ENCODE measurements around the gene ANP32B. TPM values are rescaled to one million over a fixed set of nuclear protein-coding genes. Genes with fewer than 3 reads are reported as not detected.
A peak's percentile ranks its signal among the peaks of the same experiment; 100 is the strongest.

ANP32B gene
- polyA plus RNA-seq, 4 donors, result 221 to 258 (median 232) TPM

DNA sequence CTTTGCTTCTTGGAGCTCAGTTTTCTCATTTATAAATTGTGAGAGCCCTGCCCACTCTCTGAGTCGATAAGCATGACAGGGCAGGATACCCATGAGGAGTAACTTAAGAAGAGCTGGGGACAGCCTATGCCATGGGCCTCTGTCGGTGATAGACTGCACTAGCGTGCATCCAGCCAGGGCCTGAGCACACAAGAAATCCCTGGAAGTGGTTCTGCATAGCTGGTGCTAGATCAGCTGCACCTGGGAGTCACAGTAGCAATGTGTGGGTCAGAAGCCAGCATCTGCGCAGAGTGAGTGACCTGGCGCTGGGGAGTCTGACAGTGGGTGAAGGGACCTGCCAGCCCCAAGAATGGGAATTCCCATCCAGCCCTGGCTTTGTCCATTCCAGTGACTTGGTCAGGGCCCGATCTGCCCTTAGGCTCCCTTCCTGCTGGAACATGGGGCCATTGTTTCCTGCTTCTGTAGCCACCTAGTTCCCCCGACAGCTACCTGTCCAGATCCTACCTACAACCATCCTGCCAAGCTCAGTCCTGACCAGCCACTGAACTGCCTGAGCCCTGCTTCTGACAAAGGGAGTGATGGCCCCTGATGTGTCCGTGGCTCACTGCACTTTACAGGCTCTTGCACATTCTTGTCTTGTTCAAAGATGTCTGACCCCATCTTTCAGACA is 37.5 kb downstream of the ANP32B start:
- no peak for DNase-seq (ENCODE audit: low read depth in 4 of 4, low spot score in 2 of 4)

DNA sequence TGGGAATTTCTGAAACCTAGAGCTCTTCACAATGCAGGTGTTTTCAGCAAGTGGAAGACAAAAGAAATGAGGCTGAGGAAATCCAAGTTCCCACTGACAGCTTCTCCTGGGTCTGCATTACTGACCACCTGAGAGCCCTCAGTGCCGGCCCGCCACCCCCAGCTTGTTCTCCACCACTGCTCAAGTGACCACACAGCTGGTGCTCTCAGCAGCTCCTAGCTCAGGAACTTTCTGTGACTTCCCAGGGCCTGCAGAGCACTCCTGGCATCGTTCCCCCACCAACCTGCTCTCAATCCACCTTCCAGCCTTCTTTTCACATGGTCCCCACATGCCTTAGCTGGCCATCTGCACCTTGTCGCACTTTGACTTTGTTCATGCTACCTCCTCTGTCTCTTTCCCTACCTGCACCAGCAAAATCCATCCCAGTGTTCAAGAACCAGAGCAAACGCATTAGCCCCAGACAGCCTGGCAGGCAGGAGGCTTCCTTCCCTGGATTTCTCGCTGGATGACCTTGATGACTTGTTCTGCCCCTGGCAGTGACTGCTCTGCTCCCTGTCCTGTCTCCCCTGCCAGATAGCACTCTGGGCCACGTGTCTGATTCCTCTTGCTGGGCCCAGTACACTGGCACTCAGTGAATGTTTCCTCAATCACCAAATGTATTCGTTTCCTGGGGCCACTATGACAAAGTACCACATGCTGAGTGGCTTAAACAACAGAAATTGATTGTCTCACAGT is 38.3 kb downstream of the ANP32B start:
- no peak for DNase-seq (ENCODE audit: low read depth in 4 of 4, low spot score in 2 of 4)

DNA sequence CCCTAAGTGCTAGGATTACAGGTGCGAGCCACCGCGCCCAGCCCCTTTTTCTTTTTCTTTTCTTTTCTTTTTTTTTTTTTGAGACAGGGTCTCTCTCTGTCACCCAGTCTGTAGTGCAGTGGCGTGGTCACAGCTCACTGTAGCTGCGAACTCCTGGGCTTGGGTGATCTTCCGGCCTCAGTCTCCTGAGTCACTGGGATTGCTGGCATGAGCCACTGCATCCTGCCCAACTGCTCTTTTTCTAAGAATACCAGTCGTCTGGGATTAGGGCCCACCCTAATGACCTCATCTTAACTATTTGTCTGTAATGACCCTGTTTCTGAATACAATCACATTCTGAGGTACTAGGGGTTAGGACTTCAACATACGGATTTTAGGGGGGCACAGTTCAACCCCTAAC is 39.3 kb downstream of the ANP32B start:
- no peak for DNase-seq (ENCODE audit: low read depth in 4 of 4, low spot score in 2 of 4)

DNA sequence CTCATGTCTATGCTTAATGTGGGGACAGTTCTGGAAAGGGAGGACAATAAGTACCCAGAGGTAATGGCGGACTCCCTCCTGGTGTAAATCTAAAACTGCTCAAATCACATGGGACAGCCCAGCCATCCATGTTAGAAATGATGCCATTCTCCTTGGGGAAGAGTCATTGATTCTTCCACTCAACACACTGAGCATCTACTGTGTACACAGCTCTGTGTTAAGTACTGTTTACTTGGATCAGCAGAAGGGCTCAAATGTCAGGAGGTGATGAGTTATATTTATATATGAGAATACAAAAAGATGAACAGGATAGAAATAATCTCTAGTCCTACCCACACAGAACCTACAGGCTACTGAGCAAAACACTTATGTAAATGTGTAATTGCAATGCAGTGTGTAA is 41.6 kb downstream of the ANP32B start:
- DNase-seq (ENCODE audit: low read depth in 4 of 4, low spot score in 2 of 4), result no peak

DNA sequence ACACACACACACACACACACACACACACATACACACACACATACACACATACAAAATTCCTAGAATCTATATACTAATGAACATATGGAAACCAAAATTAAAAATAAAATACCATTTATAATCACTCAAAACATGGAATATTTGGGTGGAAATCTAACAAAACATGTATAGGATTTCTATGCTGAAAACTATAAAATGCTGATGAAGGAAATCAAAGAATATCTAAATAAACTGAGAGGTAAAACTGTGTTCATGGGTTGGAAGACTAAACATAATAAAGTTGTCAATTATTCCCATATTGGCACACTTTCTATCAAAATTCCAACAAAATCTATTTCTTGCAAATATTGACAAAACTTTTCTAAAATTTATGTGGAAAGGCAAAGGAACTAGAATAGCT is 48.0 kb downstream of the ANP32B start:
- DNase-seq (ENCODE audit: low read depth in 4 of 4, low spot score in 2 of 4), result no peak

DNA sequence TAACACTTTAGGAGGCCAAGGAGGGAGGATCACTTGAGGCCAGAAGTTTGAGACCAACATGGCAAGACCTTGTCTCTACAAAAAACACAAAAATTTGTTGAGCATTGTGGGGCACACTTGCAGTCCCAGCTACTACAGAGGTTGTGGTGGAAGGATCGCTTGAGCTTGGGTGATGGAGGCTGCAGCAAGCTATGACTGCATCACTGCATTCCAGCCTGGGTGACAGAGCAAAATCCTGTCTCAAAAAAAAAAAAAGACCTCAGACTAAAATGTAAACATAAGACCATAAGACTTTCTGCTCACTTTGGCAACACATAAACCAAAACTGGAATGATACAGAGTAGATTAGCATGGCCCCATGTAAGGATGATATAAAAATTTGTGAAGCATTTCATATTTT is 48.8 kb downstream of the ANP32B start:
- DNase-seq (ENCODE audit: low read depth in 4 of 4, low spot score in 2 of 4), result no peak

DNA sequence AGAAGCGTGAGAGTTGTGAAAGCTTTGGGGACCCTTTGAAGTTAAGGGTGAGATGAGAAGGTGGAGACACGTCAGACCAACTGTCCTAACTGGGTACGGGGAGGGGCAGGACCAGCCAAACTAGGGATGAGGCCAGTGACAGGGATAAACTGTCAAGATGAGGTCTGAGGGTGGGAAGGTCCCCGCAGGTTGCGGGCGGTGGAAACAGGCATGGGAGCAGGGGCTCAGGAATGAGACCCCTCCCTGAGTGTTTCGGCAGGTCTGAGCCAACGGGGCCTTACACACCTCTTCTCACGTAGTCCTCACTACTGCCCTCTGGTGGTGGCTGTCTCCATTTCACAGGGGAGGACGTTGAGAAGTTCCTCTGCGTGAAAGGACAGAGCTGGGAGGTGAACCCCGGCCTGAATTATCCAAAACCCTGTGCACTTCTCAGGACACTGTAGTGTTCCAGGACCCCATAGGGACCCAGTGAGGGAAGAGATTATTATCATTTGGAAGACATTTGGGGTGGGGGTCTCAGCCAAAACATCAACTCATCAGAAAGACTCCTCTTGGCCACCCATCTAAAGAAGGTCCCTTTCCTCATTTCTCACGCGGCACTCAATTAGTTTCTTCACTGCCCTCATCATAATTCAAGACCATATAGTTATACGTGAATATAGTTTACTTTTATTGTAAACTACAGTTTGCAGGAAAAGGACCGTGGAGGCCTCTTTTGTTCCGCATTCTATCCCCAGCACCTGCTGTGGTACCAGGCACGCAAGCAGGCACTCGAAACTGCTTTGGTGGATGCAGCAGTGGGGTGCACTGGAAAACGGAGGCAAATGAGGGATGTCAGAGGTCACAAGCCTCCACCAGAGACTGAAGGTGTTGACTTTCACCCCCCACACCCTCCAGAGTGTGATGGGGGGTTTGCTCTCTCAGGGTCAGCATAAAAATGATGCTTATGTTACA is 51.7 kb downstream of the ANP32B start:
- DNase-seq (ENCODE audit: low read depth in 4 of 4, low spot score in 2 of 4), result peak in 3 of 4 donors; percentile 36 to 63 (median 49)

DNA sequence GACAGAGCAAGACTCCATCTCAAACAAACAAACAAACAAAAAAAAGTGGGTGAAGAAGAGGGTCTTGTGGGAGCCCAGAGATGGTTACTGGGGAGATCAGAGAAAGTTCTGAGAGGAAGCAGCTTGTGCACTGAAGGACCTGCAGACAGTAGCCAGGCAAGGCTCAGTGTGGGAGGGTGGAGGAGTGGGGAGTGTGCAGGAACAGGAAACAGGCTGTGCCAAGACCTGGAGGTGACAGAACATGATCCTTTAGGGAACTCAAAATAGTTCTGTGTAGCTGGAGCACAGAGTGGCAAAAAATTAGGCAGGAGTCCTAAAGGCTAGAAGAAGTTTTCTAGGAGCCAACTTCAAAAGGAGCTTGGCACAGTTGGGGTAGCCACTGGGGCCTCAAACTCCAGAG is 54.2 kb downstream of the ANP32B start:
- DNase-seq (ENCODE audit: low read depth in 4 of 4, low spot score in 2 of 4), result no peak

DNA sequence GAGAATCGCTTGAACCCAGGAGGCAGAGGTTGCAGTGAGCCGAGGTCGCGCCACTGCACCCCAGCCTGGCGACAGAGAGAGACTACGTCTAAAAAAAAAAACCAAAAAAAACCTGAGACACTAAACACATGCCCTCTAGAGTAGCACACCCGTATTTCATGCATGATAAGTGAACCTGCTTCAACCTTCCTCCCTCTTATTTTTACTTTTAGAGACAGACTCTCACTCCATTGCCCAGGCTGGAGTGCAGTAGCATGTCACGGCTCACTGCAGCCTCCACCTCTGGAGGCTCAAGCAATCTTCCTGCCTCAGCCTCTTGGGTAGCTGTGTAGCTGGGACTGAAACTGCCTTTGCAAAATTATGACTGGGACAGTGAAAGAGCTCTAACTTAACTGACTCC is 55.8 kb downstream of the ANP32B start:
- DNase-seq (ENCODE audit: low read depth in 4 of 4, low spot score in 2 of 4), result no peak

DNA sequence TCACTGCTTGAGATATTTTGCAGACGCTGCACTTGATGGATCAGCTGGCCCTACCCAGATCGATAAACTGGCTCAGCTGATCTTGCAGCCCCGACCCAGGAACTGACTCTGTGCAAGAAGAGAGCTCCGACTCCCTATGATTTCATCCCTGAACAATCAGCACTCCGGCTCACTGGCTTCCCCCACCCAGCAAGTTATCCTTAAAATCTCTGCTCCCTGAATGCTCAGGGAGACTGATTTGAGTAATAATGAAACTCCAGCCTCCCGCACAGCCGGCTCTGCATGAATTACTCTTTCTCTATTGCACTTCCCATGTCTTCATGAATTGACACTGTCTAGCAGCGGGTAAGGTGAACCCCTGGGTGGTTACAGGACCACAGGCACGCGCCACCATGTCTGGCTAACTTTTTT is 56.5 kb downstream of the ANP32B start:
- no peak for DNase-seq (ENCODE audit: low read depth in 4 of 4, low spot score in 2 of 4)

DNA sequence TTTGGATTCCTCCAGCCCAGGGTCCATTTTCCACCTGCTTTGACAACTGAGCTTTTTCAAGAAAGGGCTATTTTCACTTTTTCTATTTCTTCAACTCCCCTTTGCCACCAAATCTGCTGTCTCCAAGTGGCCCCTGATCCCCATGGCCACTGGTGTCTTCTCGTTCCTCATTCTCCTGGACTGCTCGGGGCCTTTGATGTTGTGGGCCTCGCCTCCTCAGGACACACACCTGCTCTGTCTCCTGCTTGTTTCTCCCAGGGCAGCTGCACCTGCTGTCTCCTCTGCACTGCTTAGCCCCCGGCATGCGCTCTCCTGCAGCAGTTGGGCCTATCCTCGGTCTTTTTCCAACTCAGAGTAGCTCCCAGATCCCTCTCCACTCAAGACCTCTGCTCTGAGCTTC is 57.1 kb downstream of the ANP32B start:
- DNase-seq (ENCODE audit: low read depth in 4 of 4, low spot score in 2 of 4), result no peak

DNA sequence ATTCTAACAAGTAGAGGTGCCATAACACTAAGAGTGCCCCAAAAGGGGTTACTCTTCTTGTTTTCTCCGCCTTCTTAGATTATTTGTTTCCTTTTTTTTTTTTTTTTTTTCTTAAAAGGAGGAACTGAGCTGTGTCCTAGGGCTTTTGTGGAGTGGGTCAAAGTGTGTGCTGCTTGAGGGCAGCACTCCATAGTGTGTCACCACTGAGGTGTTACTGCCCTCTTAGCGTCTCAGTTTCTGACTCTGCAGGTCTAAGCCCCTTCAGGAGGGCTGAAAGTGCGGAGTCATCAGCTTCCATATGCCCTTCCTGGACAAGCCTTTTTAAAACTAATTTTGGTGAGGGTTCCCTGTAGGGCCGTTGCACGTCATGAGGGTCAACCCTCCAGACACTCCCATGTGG is 60.8 kb downstream of the ANP32B start:
- DNase-seq (ENCODE audit: low read depth in 4 of 4, low spot score in 2 of 4), result no peak

DNA sequence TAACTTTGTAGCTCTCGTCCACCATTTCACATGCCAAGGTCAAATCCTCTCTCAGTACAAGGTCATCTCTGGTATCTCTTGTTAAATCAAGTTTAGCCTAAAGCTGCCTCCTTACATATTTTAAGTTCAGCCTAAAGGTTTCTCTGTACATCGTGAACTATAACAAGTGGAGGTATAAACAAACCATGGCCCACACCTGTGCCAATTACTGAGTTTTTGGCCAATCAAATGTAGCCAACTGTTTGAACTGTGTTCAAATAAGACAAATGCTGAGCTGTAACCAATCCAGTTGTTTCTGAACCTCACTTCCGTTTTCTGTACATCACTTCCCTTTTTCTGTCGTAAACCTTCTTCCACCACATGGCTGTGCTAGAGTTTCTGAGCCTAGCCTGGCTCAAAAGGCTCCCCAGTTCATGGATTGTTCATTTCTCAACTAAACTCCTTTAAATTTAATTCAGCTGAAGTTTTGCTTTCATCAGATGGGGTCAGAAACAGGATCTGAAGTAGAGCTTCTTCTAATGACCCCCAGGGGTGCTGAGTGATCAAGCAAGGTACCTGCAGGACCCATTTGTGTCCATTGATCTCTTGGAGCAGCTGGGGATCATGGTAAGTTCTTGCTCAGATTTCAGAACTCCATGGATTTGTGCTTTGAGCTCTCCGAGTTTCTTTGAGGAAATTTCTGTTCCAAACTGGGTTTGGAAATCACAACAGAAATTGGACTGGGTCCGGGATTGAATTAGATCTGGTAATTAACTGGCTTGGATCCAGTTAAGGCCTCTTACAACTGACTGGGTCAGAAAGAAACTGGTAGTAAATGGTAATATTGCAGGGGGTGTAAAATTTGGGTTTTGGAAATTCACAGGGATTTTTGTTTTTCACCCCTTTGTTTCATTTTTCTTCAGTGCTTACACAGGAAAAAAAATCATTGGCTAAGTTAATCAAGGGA is 62.4 kb downstream of the ANP32B start:
- no peak for DNase-seq (ENCODE audit: low read depth in 4 of 4, low spot score in 2 of 4)

DNA sequence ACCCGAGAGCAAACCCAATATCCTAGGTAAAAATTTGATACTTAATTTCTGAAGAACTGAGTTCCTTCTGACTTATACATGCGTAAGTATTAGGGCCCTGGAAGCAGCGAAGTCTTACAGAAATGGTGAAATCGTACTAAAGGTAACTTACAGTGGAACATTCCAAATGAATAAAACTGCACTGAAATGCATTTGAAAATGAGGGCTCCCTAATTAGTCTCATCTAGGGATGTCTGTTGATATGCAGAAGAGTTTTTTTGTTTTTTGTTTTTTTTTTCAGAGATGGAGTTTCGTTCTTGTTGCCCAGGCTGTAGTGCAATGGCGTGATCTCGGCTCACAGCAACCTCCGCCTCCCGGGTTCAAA is 63.0 kb downstream of the ANP32B start:
- no peak for DNase-seq (ENCODE audit: low read depth in 4 of 4, low spot score in 2 of 4)

DNA sequence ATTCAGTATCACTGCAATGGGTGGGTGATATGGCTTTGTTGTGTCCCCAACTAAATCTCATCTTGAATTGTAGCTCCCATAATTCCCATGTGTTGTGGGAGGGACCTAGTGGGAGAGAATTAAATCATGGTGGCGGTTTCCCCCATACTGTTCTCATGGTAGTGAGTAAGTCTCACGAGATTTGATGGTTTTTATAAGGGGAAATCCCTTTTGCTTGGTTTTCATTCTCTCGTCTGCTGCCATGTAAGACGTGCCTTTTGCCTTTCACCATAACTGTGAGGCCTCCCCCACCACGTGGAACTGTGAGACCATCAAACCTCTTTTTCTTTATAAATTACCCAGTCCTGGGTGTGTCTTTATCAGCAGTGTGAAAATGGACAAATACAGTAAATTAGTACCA is 63.9 kb downstream of the ANP32B start:
- DNase-seq (ENCODE audit: low read depth in 4 of 4, low spot score in 2 of 4), result no peak

DNA sequence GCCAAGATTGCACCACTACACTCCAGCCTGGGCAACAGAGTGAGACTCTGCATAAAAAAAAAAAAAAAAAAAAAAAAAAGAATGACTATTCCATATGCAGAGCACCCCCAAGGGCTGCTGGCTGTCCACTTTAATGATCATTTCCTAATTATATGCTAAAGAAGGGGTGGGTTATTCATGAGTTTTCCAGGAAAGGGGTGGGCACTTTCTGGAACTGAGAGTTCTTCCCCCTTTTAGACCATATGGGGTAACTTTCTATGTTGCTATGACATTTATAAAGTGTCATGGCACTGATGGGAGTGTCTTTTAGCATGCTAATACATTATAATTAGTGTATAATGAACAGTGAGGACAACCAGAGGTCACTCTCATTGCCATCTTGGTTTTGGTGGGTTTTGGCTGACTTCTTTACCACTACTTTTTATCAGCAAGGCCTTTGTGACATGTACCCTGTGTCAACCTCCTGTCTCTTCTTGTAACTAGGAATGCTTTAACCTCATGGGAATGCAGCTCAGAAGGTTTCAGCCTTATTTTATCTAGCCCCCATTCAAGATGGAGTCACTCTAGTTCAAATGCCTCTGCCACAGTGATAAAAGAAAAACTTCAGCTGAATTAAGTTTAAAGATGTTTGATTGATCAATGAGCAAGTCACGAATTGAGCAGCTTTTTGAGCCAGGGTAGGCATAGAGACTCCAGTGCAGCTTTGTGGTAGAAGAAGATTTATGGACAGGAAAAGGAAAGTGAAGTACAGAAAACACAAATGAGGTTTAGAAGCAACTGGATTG is 66.3 kb downstream of the ANP32B start:
- DNase-seq (ENCODE audit: low read depth in 4 of 4, low spot score in 2 of 4), result no peak

DNA sequence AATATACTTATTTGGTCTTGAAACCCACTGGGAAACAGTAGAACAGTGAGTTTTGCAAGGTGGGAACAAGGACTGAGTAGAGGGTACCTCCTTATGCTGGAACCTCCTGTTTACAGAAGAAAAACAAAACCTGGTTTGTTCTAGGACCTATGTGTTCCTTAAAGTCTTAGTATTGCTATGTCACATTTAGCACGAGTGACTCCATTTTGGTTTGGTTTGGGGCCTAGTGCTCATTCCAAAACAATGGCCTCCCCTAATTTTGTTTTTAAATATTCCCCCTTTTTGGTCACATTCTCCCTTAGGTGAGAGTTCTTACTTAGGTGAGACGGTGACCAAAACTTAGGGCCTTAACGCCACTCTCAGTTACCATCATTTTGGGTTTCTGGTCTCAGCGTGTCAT is 67.2 kb downstream of the ANP32B start:
- DNase-seq (ENCODE audit: low read depth in 4 of 4, low spot score in 2 of 4), result no peak

DNA sequence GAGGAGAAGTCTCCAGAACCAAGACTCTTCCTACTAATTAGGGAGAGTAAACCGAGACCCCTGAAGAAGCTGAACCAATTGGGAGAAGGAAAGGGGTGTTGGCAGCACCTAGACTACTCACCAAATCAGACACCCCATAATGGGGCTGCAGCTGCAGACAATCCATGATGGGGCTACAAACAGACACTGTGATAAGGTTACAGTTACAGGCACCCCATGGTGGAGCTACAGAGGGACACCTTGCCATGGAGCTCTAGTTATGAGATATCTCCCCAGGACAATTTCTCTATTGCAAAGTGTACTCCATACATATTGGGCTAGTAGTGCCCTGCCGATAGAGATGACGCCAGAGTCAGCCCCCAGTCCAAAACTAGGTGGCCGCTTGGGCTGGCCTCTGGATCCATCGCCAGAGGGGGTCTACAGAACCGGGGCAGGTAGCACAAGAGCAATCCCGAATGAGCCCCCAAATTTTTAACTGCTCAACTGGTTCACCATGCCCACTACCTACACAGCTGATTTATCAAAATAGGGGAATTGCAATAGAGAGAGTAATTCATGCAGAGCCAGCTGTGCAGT is 71.3 kb downstream of the ANP32B start:
- no peak for DNase-seq (ENCODE audit: low read depth in 4 of 4, low spot score in 2 of 4)

Measured in left renal cortex interstitium (tissue), 4 donors.